Gastroesophageal sphincter (tissue), 4 donors: ENCODE data around the gene LNPK. TPM values are rescaled to one million over a fixed set of nuclear protein-coding genes. Genes with fewer than 3 reads are reported as not detected.

Source experiments
- ATAC-seq: fragments of 150-250 bp; one replicate; pipeline ENCODE4 v1.9.1; 2016; ENCODE audit warnings: mild to moderate bottlenecking, moderate library complexity
- H3K27ac ChIP-seq, 4 donors: fragments of 200-600 bp; sonication (generic) in 3 of 4; 1 replicate in 3 of 4; 2 replicates in 1 of 4; pipeline ENCODE4 v1.5.1; 2016 to 2019
- H3K27me3 ChIP-seq: fragments of 200-600 bp; sonication (generic); one replicate; pipeline ENCODE4 v1.5.1; 2019
- H3K36me3 ChIP-seq, 2 donors: fragments of 200-600 bp; sonication (generic); one replicate each; pipeline ENCODE4 v1.5.1; 2019; ENCODE audit warnings: control low read depth in 1 of 2
- H3K4me1 ChIP-seq, 3 donors: fragments of 200-600 bp; sonication (generic); 1 replicate in 2 of 3; 2 replicates in 1 of 3; pipeline ENCODE4 v1.5.1; 2016 to 2019; ENCODE audit warnings: control low read depth in 2 of 3
- H3K4me3 ChIP-seq, 2 donors: fragments of 200-600 bp; sonication (generic); one replicate each; pipeline ENCODE4 v1.5.1; 2019; ENCODE audit warnings: mild to moderate bottlenecking in 1 of 2, moderate library complexity in 1 of 2
- H3K9me3 ChIP-seq, 3 donors: fragments of 200-600 bp; sonication (generic); one replicate each; pipeline ENCODE4 v1.5.1; 2017 to 2019; ENCODE audit warnings: control low read depth in 2 of 3
- EP300 ChIP-seq: sonication (generic); formaldehyde crosslinking; IDR thresholded peaks from one replicate; pipeline ENCODE4 v1.6.1; 2017; ENCODE audit warnings: antibody characterized with exemption, mild to moderate bottlenecking
- POLR2A ChIP-seq, 2 donors: fragments of 450-650 bp; IDR thresholded peaks; one replicate each; pipeline ENCODE4 v1.6.1; 2017; ENCODE audit warnings: antibody characterized with exemption in 2 of 2, mild to moderate bottlenecking in 2 of 2, moderate library complexity in 1 of 2
- POLR2AphosphoS5 ChIP-seq: sonication (generic); formaldehyde crosslinking; IDR thresholded peaks from one replicate; pipeline ENCODE4 v1.6.1; 2017; ENCODE audit warnings: antibody characterized with exemption
- WGBS, 2 donors: methylation state at CpG; one replicate each; pipeline ENCODE4 v1.1.5; 2018; ENCODE audit warnings: low coverage in 1 of 2; 5-methylcytosine and 5-hydroxymethylcytosine counted together
- total RNA-seq, 4 donors: library from RNA; depleted of rRNA; stranded (reverse); fragments of >200 nt; gene quantifications; one replicate each; pipeline ENCODE4 v1.1.0, GENCODE V29; 2016
- TF ChIP-seq, protein P1 (sequence below), 4 experiments: fragments of 200-600 bp in 2 of 4; fragments of 450-650 bp in 2 of 4; sonication (generic) in 1 of 4; IDR thresholded peaks; one replicate each; pipeline ENCODE4 v1.5.1; 2017 to 2019; ENCODE audit warnings: antibody characterized with exemption in 4 of 4, mild to moderate bottlenecking in 2 of 4, moderate library complexity in 2 of 4

LNPK gene
- total RNA-seq, 4 donors from 2014 or later, result 13.9 to 18.4 (median 15.1) TPM

DNA sequence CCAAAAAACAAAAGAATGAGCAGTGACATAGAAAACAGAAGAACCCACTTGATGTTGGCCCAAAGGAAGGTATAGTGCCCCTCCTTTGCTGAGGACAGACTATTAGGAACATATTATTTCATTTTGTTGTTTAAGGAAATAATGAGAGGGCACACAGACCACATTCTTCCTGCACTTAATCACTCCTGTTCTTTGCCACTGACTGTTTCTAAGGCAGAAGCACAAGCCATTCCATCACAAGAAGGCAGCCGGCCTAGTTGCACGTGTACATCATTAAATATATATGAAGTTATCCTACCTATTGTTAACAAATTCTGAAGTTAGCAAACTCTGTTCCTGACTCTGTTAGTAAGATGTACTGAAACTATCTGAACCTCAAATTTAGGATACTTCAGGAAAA lies 110.0 kb downstream of the LNPK start:
- Histone ChIP-seq H3K27me3 (no peaks in the 10 kb centered on the region), H3K9me3 (peaks cover 0 to 6% (median 0%) of the 10 kb centered on the region in 3 donors), H3K36me3 (no peaks in the 10 kb centered on the region), H3K4me3 (no peak overlapping the region), H3K4me1 (no peaks in the 10 kb centered on the region), H3K27ac (no peak overlapping the region)
- TF ChIP-seq, protein P1, sequence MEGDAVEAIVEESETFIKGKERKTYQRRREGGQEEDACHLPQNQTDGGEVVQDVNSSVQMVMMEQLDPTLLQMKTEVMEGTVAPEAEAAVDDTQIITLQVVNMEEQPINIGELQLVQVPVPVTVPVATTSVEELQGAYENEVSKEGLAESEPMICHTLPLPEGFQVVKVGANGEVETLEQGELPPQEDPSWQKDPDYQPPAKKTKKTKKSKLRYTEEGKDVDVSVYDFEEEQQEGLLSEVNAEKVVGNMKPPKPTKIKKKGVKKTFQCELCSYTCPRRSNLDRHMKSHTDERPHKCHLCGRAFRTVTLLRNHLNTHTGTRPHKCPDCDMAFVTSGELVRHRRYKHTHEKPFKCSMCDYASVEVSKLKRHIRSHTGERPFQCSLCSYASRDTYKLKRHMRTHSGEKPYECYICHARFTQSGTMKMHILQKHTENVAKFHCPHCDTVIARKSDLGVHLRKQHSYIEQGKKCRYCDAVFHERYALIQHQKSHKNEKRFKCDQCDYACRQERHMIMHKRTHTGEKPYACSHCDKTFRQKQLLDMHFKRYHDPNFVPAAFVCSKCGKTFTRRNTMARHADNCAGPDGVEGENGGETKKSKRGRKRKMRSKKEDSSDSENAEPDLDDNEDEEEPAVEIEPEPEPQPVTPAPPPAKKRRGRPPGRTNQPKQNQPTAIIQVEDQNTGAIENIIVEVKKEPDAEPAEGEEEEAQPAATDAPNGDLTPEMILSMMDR (IDR thresholded peaks at IDR 0.05), result no peak
- TF ChIP-seq POLR2AphosphoS5, result no peak
- TF ChIP-seq EP300, result no peak
- no peak for TF ChIP-seq POLR2A (IDR thresholded peaks at IDR 0.05)
- WGBS, 2 donors, result 71 to 83% methylated on average over 1 to 2 of the region's 2 CpGs
- no peak for ATAC-seq

DNA sequence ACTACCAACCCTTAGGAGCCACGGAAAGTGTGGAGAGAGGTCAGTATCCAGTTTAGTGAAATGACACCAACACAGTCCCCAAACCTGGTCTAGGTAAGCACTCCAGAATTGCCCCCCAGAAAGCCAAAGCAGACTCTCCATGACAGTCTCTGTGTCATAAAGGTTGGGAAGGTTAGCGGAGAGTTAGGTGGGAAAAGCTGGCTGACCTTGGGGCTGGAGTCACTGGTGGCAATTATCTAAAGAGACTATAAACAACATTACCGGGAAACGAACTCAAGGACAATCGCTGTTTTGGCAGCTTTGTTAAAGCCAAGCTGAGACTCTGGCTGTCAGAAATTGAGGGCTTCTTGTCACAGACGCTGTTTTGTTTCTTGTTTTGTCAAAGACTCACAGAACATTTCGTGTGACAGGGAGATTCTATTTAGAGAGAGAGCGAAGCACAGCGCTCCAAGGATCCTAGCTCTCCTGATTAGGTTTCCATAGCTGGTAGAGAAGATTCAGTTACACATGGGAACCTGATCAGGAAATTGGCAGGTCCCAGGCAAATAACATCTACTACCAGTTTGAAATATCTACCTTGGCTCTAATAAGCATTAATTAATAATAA lies 111.3 kb downstream of the LNPK start:
- Histone ChIP-seq H3K27ac (no peak overlapping the region), H3K4me1 (no peaks in the 10 kb centered on the region), H3K4me3 (no peak overlapping the region), H3K9me3 (peaks cover 0 to 2% (median 0%) of the 10 kb centered on the region in 3 donors), H3K27me3 (no peaks in the 10 kb centered on the region), H3K36me3 (no peaks in the 10 kb centered on the region)
- TF ChIP-seq EP300, result no peak
- 71 to 79% methylated on average over 7 to 8 of the region's 9 CpGs for WGBS, 2 donors
- no peak for ATAC-seq

- TF ChIP-seq POLR2A (IDR thresholded peaks at IDR 0.05) (no peak), EP300 (no peak), POLR2AphosphoS5 (no peak)
- TF ChIP-seq, protein P1 (IDR thresholded peaks at IDR 0.05), result no peak
- H3K36me3 ChIP-seq, result no peaks in the 10 kb centered on the region
- H3K27me3 ChIP-seq, result no peaks in the 10 kb centered on the region
- ATAC-seq, result no peak
- WGBS, 2 donors, result 73 to 88% methylated on average over 3 of the region's 3 CpGs
- no peak overlapping the region for H3K4me3 ChIP-seq
- no peak overlapping the region for H3K27ac ChIP-seq
- H3K9me3 ChIP-seq, result no peaks in the 10 kb centered on the region
- no peaks in the 10 kb centered on the region for H3K4me1 ChIP-seq
Measured at GRCh38 chr2:175889701-175890302, 112.3 kb downstream of the LNPK start.

- no peak for TF ChIP-seq POLR2A (IDR thresholded peaks at IDR 0.05)
- TF ChIP-seq EP300, result no peak
- TF ChIP-seq POLR2AphosphoS5, result no peak
- TF ChIP-seq, protein P1 (IDR thresholded peaks at IDR 0.05), result no peak
- Histone ChIP-seq H3K4me3 (no peak overlapping the region), H3K9me3 (no peaks in the 10 kb centered on the region), H3K36me3 (no peaks in the 10 kb centered on the region), H3K27ac (no peak overlapping the region), H3K27me3 (no peaks in the 10 kb centered on the region), H3K4me1 (no peaks in the 10 kb centered on the region)
- ATAC-seq, result no peak
- 76% methylated on average over 2 of the region's 2 CpGs; no CpG with 5 or more reads in 1 of the 2 donors for WGBS, 2 donors
Measured at GRCh38 chr2:175887776-175888175, 114.3 kb downstream of the LNPK start.

DNA sequence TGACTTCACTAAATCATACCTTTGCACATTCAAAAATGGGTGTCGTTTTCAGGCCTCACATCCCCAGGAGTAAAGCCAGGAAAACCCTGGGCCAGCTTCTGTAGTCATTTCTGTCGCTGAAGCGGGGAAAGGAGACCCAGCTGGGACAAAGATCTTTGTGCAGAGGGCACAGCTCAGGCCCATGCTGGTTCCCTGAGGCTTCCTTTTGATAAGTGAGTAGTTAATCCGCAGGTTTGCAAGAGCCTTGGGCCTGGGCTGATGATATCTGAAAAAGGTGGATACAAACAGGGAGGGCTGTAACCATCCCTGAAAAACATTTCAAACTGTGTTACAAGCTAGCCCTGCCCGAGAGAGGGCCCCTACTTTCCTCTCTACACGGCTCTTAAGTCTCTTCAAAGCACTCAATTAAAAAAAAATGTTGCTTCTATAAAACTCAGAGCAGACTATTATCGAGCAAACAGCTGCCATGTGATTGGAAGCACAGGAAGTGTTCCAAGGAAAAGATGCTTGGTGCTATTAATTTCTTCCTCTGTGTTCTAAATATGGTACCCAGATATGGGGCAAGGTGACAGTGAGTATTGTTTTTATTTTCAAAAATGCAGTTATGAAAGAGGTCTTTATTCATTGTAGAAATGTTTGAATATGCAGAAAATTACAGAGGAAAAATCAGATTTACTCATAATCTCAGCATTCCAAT lies 117.2 kb downstream of the LNPK start:
- TF ChIP-seq EP300 (no peak), POLR2A (IDR thresholded peaks at IDR 0.05) (no peak), POLR2AphosphoS5 (no peak)
- TF ChIP-seq, protein P1 (IDR thresholded peaks at IDR 0.05), result no peak
- no peak overlapping the region for H3K4me3 ChIP-seq
- no peak overlapping the region for H3K27ac ChIP-seq
- H3K36me3 ChIP-seq, result no peaks in the 10 kb centered on the region
- WGBS, 2 donors, result 62 to 63% methylated on average over 4 to 7 of the region's 7 CpGs
- ATAC-seq, result no peak
- no peaks in the 10 kb centered on the region for H3K9me3 ChIP-seq
- H3K4me1 ChIP-seq, result no peaks in the 10 kb centered on the region
- H3K27me3 ChIP-seq, result no peaks in the 10 kb centered on the region
